SK-N-SH (cell line): ENCODE results near the gene ASTN2. TPM values are rescaled to one million over a fixed set of nuclear protein-coding genes. Genes with fewer than 3 reads are reported as not detected.

ENCODE experiments used
- CTCF ChIA-PET: fragments of 300-600, 350-600 bp; formaldehyde crosslinking; extraction: SDS; loops from one replicate; lab custom pipeline; 2021; lab: Yijun Ruan, JAX
- POLR2A ChIA-PET: fragments of 350-600 bp; sonication (Branson Sonifier 250); formaldehyde crosslinking; extraction: SDS; loops from one replicate; lab custom pipeline; 2020; ENCODE audit warnings: antibody characterized with exemption, inconsistent platforms; lab: Yijun Ruan, JAX
- DNase-seq: peaks from one replicate; pipeline ENCODE4 v3.0.0; 2012
- H2AFZ ChIP-seq: fragments of 200-600 bp; sonication (generic); 2 replicates; pipeline ENCODE4 v1.8.1; 2016; ENCODE audit warnings: antibody characterized with exemption, mild to moderate bottlenecking, low read depth
- H3F3A ChIP-seq: fragments of 200-600 bp; sonication (generic); replicated peaks from 2 replicates; pipeline ENCODE3; 2016; ENCODE audit warnings: antibody characterized with exemption, mild to moderate bottlenecking; ENCODE audit not compliant: insufficient read depth
- H3K27ac ChIP-seq, 2 experiments: fragments of 200-500 bp in 1 of 2; fragments of 200-600 bp in 1 of 2; sonication (Bioruptor generic) in 1 of 2; sonication (generic), shearing (Covaris generic) in 1 of 2; 2 replicates each; pipeline versions ENCODE4 v1.5.1 to v1.6.1; 2014 to 2016; ENCODE audit warnings: low read depth in 2 of 2, inconsistent platforms in 1 of 2, low read length in 1 of 2, mild to moderate bottlenecking in 1 of 2, mixed read lengths in 1 of 2
- H3K27me3 ChIP-seq: fragments of 200-600 bp; sonication (generic), shearing (Covaris generic); 2 replicates; pipeline ENCODE4 v1.6.1; 2016; ENCODE audit warnings: mixed run types; ENCODE audit not compliant: insufficient read depth
- H3K36me3 ChIP-seq, 2 experiments: fragments of 200-500 bp in 1 of 2; fragments of 200-600 bp in 1 of 2; sonication (Bioruptor generic) in 1 of 2; sonication (generic) in 1 of 2; replicated peaks in 1 of 2; 2 replicates each; pipeline versions ENCODE3 to v1.5.1; 2014 to 2016; ENCODE audit warnings: low read length in 1 of 2, mild to moderate bottlenecking in 1 of 2; ENCODE audit not compliant: insufficient read depth in 2 of 2, control insufficient read depth in 1 of 2
- H3K4me1 ChIP-seq, 2 experiments: fragments of 200-500 bp in 1 of 2; fragments of 200-600 bp in 1 of 2; sonication (Bioruptor generic) in 1 of 2; sonication (generic), shearing (Covaris generic) in 1 of 2; 2 replicates each; pipeline versions ENCODE4 v1.5.1 to v1.6.1; 2014 to 2016; ENCODE audit warnings: low read depth in 1 of 2, low read length in 1 of 2, mixed run types in 1 of 2; ENCODE audit not compliant: insufficient read depth in 2 of 2, control insufficient read depth in 1 of 2
- H3K4me2 ChIP-seq: fragments of 200-600 bp; sonication (generic), shearing (Covaris generic); 2 replicates; pipeline ENCODE4 v1.6.1; 2017; ENCODE audit warnings: mixed run types
- H3K4me3 ChIP-seq, 2 experiments: fragments of 200-500 bp in 1 of 2; fragments of 200-600 bp in 1 of 2; sonication (Bioruptor generic) in 1 of 2; sonication (generic), shearing (Covaris generic) in 1 of 2; 2 replicates each; pipeline versions ENCODE4 v1.5.1 to v1.8.1; 2014 to 2016; ENCODE audit warnings: low read depth in 2 of 2, inconsistent platforms in 1 of 2, low read length in 1 of 2, mild to moderate bottlenecking in 1 of 2, mixed read lengths in 1 of 2, moderate library complexity in 1 of 2
- H3K79me2 ChIP-seq: fragments of 200-600 bp; sonication (generic); 2 replicates; pipeline ENCODE4 v1.8.1; 2017; ENCODE audit warnings: mild to moderate bottlenecking; ENCODE audit not compliant: insufficient read depth
- H3K9ac ChIP-seq: fragments of 200-600 bp; sonication (generic); 2 replicates; pipeline ENCODE4 v1.6.1; 2017; ENCODE audit warnings: mixed run types
- H3K9me2 ChIP-seq: fragments of 200-600 bp; sonication (generic); 2 replicates; pipeline ENCODE4 v1.6.1; 2017; ENCODE audit warnings: mixed run types
- H3K9me3 ChIP-seq: fragments of 200-600 bp; sonication (generic); 2 replicates; pipeline ENCODE4 v1.6.1; 2017; ENCODE audit warnings: mixed run types, mild to moderate bottlenecking, moderate library complexity
- H4K20me1 ChIP-seq: fragments of 200-600 bp; sonication (generic); 2 replicates; pipeline ENCODE4 v1.6.1; 2017; ENCODE audit warnings: mild to moderate bottlenecking, mixed run types; ENCODE audit not compliant: insufficient read depth
- CHD2 ChIP-seq: fragments of 150-350 bp; IDR thresholded peaks from 2 replicates; pipeline ENCODE4 v1.6.1; 2018; ENCODE audit warnings: low read length; ENCODE audit not compliant: partially characterized antibody
- CTCF ChIP-seq: fragments of 200-600 bp; sonication (generic); IDR thresholded peaks from 2 replicates; pipeline ENCODE4 v1.6.1; 2017; ENCODE audit warnings: antibody characterized with exemption, mild to moderate bottlenecking, moderate library complexity
- ELF1 ChIP-seq: IDR thresholded peaks from 2 replicates; pipeline ENCODE4 v1.4.0; 2012
- EP300 ChIP-seq, 2 experiments: IDR thresholded peaks; 2 replicates each; pipeline versions ENCODE4 v1.4.0 to v1.6.1; 2012; ENCODE audit warnings: borderline replicate concordance in 1 of 2, low read depth in 1 of 2, low read length in 1 of 2
- EZH2phosphoT487 ChIP-seq: fragments of 200-600 bp; sonication (generic); IDR thresholded peaks from 2 replicates; pipeline ENCODE4 v1.6.1; 2017; ENCODE audit warnings: low read depth, mixed run types, mild to moderate bottlenecking, antibody characterized with exemption, moderate library complexity, borderline replicate concordance
- FOXJ3 ChIP-seq: sonication (generic); formaldehyde crosslinking; IDR thresholded peaks from 2 replicates; pipeline ENCODE4 v1.5.1; 2020; ENCODE audit warnings: mild to moderate bottlenecking, missing genetic modification reagents
- GABPA ChIP-seq: IDR thresholded peaks from 2 replicates; pipeline ENCODE4 v1.4.0; 2012; ENCODE audit warnings: low read depth, mild to moderate bottlenecking
- GATA2 ChIP-seq: sonication (generic); formaldehyde crosslinking; IDR thresholded peaks from 2 replicates; pipeline ENCODE4 v1.5.0; 2020; ENCODE audit warnings: mild to moderate bottlenecking, missing genetic modification reagents
- IRF3 ChIP-seq: fragments of 150-350 bp; IDR thresholded peaks from 2 replicates; pipeline ENCODE4 v1.6.1; 2016; ENCODE audit warnings: mild to moderate bottlenecking, low read depth, low read length
- MXI1 ChIP-seq: IDR thresholded peaks from 2 replicates; pipeline ENCODE4 v1.6.1; 2012; ENCODE audit warnings: mild to moderate bottlenecking, low read depth, low read length, improper control_type of control experiment
- NFIC ChIP-seq: IDR thresholded peaks from 2 replicates; pipeline ENCODE4 v1.4.0; 2012; ENCODE audit warnings: borderline replicate concordance
- RAD21 ChIP-seq: IDR thresholded peaks from 2 replicates; pipeline ENCODE4 v1.6.1; 2012; ENCODE audit warnings: mild to moderate bottlenecking, low read length
- REST ChIP-seq: IDR thresholded peaks from 2 replicates; pipeline ENCODE4 v1.6.1; 2012; ENCODE audit warnings: mild to moderate bottlenecking, low read depth, low read length, moderate library complexity
- SMC3 ChIP-seq: IDR thresholded peaks from 2 replicates; pipeline ENCODE4 v1.6.1; 2012; ENCODE audit warnings: low read depth, low read length, improper control_type of control experiment
- TAF1 ChIP-seq: IDR thresholded peaks from 2 replicates; pipeline ENCODE4 v1.6.1; 2012; ENCODE audit warnings: low read depth, mild to moderate bottlenecking, low read length, moderate library complexity, borderline replicate concordance
- USF1 ChIP-seq: IDR thresholded peaks from 2 replicates; pipeline ENCODE4 v1.4.0; 2012; ENCODE audit warnings: low read depth, borderline replicate concordance
- YY1 ChIP-seq: IDR thresholded peaks from 2 replicates; pipeline ENCODE4 v1.4.0; 2012; ENCODE audit warnings: low read depth, mild to moderate bottlenecking
- ZBTB33 ChIP-seq: IDR thresholded peaks from 2 replicates; pipeline ENCODE4 v1.4.0; 2012; ENCODE audit warnings: low read depth, borderline replicate concordance
- WGBS: methylation state at CpG from one replicate; pipeline ENCODE4 v1.1.6; 2017; ENCODE audit warnings: low lambda C conversion rate; 5-methylcytosine and 5-hydroxymethylcytosine counted together
- polyA plus RNA-seq, 3 experiments: library from polyadenylated mRNA; depleted of rRNA; stranded (reverse); fragments of >200 nt; gene quantifications; 2 replicates each; pipeline ENCODE4 v1.2.3, GENCODE V29; 2012

ASTN2 gene
- polyA plus RNA-seq, 1 of the 3 experiments (the other 2 are of a cell fraction): 6.6 TPM

- no peak for DNase-seq
- Histone ChIP-seq H3K27ac (no peak overlapping the region), H3K79me2 (no peaks in the 10 kb centered on the region)
- TF ChIP-seq ELF1 (no peak), MXI1 (no peak), CTCF (no peak)
- TF ChIP-seq, all 33 proteins: peak for 0
- Histone ChIP-seq H3F3A (no peaks in the 10 kb centered on the region), H3K4me1 (peaks cover 0 to 3% of the 10 kb centered on the region in 2 experiments; a peak in 1 of 4 replicates), H3K4me2 (no peak overlapping the region), H3K9me2 (no peaks in the 10 kb centered on the region), H3K9ac (no peak overlapping the region), H3K4me3 (no peak overlapping the region), H4K20me1 (no peaks in the 10 kb centered on the region), H3K36me3 (no peaks in the 10 kb centered on the region), H2AFZ (no peak overlapping the region), H3K9me3 (no peaks in the 10 kb centered on the region), H3K27me3 (no peaks in the 10 kb centered on the region)
- WGBS: 41% methylated on average over 5 of the region's 5 CpGs
- ChIA-PET CTCF (no interaction called here), POLR2A (no interaction called here)
Observed at GRCh38 chr9:116760636-116761035, 654.2 kb downstream of the ASTN2 start.

- 52% methylated on average over 5 of the region's 7 CpGs for WGBS
- Histone ChIP-seq H3K27ac (no peak overlapping the region), H3K27me3 (no peaks in the 10 kb centered on the region), H4K20me1 (no peaks in the 10 kb centered on the region), H3K9ac (no peak overlapping the region), H3K4me3 (no peak overlapping the region), H2AFZ (no peak overlapping the region), H3K9me2 (no peaks in the 10 kb centered on the region), H3F3A (no peaks in the 10 kb centered on the region), H3K36me3 (no peaks in the 10 kb centered on the region), H3K4me2 (no peak overlapping the region), H3K79me2 (no peaks in the 10 kb centered on the region), H3K9me3 (no peaks in the 10 kb centered on the region), H3K4me1 (peaks cover 0 to 3% of the 10 kb centered on the region in 2 experiments; a peak in 1 of 4 replicates)
- no peak for DNase-seq
- CTCF ChIA-PET: interaction anchor here (1.4 to 2.0 kb wide), 2 partner anchors 12 to 20 kb away, joined by 3 to 8 read pairs; no protein-coding TSS in a partner anchor
- POLR2A ChIA-PET: no interaction called here
- no peak for TF ChIP-seq YY1
- TF ChIP-seq USF1: no peak
- TF ChIP-seq GATA2 (CRISPR knock-in tag): no peak
- TF ChIP-seq FOXJ3 (CRISPR knock-in tag): no peak
- no peak for TF ChIP-seq CHD2
- no peak for TF ChIP-seq ZBTB33
- no peak for TF ChIP-seq NFIC
- no peak for TF ChIP-seq EP300 (IDR thresholded peaks at IDR 0.05; ENCODE audit: borderline replicate concordance in 1 of 2, low read depth in 1 of 2, low read length in 1 of 2)
- TF ChIP-seq MXI1: no peak
- no peak for TF ChIP-seq REST
- TF ChIP-seq TAF1: no peak
- TF ChIP-seq GABPA: no peak
- TF ChIP-seq SMC3: no peak
- TF ChIP-seq RAD21: no peak
- TF ChIP-seq IRF3: no peak
- TF ChIP-seq EZH2phosphoT487: no peak
Observed at GRCh38 chr9:116757030-116757429, 657.8 kb downstream of the ASTN2 start.
